ENCODE measurements around the gene PPBP.

- TF ChIP-seq PBX3 (IDR thresholded peaks at IDR 0.05) (no peak), CTCF (IDR thresholded peaks at IDR 0.05) (no peak), EP300 (IDR thresholded peaks at IDR 0.05; ENCODE audit: borderline replicate concordance in 1 of 2, low read depth in 1 of 2, low read length in 1 of 2) (no peak), EZH2phosphoT487 (IDR thresholded peaks at IDR 0.05; ENCODE audit: borderline replicate concordance, low read depth) (no peak), ELF1 (IDR thresholded peaks at IDR 0.05) (no peak), TAF1 (IDR thresholded peaks at IDR 0.05; ENCODE audit: borderline replicate concordance, low read depth, low read length) (no peak), TCF12 (IDR thresholded peaks at IDR 0.05) (no peak), POLR2AphosphoS5 (IDR thresholded peaks at IDR 0.05; ENCODE audit: low read depth, low read length) (no peak), RXRA (IDR thresholded peaks at IDR 0.05; ENCODE audit: borderline replicate concordance, low read depth) (no peak), FOSL2 (IDR thresholded peaks at IDR 0.05; ENCODE audit: borderline replicate concordance, low read depth) (no peak), RFX5 (IDR thresholded peaks at IDR 0.05; ENCODE audit: low read length) (no peak)
- TF ChIP-seq, protein P1, sequence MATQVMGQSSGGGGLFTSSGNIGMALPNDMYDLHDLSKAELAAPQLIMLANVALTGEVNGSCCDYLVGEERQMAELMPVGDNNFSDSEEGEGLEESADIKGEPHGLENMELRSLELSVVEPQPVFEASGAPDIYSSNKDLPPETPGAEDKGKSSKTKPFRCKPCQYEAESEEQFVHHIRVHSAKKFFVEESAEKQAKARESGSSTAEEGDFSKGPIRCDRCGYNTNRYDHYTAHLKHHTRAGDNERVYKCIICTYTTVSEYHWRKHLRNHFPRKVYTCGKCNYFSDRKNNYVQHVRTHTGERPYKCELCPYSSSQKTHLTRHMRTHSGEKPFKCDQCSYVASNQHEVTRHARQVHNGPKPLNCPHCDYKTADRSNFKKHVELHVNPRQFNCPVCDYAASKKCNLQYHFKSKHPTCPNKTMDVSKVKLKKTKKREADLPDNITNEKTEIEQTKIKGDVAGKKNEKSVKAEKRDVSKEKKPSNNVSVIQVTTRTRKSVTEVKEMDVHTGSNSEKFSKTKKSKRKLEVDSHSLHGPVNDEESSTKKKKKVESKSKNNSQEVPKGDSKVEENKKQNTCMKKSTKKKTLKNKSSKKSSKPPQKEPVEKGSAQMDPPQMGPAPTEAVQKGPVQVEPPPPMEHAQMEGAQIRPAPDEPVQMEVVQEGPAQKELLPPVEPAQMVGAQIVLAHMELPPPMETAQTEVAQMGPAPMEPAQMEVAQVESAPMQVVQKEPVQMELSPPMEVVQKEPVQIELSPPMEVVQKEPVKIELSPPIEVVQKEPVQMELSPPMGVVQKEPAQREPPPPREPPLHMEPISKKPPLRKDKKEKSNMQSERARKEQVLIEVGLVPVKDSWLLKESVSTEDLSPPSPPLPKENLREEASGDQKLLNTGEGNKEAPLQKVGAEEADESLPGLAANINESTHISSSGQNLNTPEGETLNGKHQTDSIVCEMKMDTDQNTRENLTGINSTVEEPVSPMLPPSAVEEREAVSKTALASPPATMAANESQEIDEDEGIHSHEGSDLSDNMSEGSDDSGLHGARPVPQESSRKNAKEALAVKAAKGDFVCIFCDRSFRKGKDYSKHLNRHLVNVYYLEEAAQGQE (IDR thresholded peaks at IDR 0.05; ENCODE audit: low read depth, low read length): no peak
- TF ChIP-seq, protein P2, sequence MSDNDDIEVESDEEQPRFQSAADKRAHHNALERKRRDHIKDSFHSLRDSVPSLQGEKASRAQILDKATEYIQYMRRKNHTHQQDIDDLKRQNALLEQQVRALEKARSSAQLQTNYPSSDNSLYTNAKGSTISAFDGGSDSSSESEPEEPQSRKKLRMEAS (IDR thresholded peaks at IDR 0.05; ENCODE audit: low read depth): no peak
Observed at GRCh38 chr4:74030285-74030684, 42.3 kb upstream of the PPBP start.
